ENCODE results near the gene TGFB2.

The TGFB2 gene

DNA sequence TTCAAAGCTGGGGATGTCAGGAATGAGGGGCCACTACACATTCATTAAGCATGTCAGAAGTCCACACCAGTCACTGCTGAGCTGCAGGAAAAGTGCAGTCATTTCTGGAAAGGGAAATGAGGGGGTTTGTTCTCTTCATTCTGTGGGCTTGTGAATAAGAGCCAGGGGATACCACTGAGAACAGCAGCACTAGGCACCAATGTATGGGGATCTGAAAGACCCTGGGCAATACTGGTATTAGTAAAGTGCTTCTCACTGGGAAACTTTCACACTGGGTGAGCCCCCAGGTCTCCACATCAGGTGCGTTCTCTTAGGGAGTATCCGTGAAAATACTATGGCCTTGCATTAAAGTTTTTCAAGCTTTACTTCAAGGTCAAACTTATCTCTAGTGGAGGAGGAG, 49.9 kb downstream of the TGFB2 start:
- DNase-seq, result no peak

DNA sequence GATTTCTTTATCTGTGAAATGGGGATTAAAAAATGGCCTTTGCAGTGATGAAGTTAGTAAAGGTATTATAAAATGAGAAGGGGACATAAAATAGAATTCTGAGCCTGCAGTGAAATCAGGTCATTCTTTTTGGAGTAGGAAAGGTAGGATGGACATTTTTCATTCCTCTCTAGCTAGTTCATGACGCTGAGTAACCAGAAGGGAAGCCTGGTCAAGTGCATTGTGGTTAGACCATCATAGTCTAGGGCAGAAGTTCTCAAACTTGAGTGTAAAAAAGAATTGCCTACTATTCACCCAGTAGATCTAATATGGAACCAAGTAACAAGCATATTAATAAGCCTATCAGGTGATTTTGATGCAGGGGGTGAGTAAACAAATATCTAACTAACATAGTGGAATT, 50.8 kb downstream of the TGFB2 start:
- DNase-seq, result no peak

DNA sequence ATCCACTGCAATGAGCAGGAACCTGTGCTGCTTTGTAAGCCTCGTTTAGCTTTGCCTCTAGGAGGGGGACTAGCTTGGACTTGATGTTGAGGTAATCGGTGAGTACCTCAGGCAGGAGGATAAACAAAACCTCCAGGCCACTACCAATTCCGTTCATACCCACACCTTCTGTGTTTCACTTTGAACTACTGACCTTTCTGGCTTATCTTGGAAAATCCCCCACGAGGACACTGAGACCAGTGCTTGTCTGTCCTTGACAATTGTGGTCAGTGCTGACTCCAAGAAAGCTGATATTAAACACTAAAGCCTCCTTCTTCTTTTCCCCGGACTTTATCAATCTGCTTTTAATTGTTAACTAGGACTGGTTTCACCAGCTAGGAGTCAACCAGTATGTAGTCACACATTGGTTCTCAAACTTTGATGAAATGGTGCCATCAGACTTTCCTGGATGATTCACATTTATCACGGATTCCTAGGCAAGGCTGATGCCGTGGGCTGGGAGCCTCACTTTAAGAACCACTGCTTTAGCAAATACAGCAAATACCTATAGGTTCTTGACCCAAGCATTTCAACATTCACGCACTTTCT, 52.7 kb downstream of the TGFB2 start:
- no peak for DNase-seq

DNA sequence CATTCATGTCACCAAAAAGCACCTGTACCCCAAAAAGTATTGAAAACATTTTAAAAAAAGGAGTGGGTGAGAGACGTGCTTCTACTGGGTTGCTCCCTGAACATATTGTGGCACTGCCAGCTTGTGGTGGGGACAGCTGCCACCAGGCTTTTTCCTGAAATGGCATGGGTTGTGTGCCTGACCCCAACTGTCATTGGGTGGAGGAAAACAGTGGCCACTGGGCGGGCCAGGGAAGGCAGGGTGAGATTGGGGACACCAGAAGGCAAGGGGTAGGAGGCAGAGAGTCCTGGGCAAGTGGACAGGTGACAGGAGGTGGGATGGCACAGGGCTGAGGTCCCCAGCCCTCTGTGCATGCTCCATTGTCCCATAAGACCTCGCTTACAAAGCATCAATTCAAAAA, 55.5 kb downstream of the TGFB2 start:
- DNase-seq, result no peak

DNA sequence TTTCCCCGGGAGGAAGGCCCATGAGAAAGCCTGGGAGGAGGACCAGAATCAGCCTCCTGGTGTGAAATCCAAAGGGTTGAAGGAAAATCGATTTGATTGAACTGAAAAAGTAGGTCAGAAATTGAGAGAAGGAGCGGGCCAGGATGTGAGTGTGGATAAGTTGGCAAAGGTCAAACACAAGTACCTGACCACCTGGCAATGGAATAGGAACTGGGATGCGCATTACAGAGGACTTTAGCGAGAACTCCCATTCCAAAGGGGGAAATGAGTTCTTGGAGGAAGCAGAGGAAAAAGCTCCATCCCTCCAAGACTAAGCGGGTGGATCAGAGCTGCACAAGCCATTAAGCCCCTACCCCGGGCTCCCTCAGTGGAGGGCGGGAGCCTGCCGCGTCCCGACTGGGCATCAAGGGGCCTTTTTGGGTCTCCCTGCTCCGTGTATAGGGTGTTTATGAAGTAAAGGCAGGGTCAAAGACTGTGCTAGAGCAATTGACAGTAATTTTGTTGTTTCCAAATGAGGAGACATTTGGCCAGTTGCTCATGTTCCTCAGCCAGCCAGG, 56.4 kb downstream of the TGFB2 start:
- no peak for DNase-seq

DNA sequence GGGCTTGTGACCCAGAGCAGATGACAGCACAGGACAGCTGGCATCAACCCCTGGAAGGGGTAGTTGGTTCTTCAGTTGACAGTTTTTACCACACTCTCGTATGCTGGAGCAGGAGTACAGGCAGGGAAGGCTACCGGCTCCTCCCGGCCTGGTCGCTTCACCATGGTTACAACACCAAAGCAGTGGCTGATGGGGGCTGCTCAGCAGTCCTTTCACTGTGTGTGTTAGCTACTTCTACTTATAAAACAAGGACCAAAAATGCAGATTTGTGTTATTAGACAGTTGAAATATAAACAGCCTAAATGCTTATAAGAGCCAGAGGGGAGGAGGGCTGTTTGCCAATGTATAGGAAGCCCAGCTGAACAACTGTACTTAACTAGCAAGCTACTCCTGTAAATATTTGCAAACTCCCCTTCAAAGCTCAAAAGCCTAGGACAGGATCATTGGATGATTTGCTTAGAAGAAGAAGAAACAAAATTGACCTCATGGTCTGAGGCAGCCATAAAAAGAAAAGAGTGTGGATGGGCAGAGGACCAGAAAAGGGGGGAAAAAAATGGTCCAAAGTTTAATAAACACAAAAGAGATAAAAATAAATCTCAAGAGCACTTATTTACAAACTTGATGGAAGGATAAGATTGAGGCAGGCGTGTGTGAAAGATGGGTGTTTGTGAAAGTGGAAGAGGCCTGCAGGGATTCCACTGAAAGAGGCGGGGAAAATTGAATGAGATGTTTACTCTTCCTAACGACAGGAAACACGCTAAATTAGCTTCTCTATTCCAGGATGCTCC, 57.1 kb downstream of the TGFB2 start:
- DNase-seq, result peak; percentile 34 to 68

DNA sequence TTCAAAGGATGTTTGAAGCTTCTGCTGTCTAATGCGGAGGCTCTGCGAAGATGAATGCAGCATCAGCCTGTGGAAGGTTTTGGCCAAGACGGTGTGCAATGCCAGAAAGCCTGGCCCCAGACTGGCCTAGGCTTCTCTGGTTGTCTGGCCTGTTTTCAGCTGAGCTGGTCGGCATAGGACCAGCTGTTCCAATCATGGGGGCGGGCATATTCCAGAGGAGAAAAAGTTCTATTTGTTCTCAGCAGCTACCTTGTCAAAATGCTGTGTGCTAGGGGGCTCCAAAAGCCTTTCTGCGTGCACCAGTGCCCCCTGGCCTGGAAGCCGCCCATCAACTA, 57.6 kb downstream of the TGFB2 start:
- no peak for DNase-seq

DNA sequence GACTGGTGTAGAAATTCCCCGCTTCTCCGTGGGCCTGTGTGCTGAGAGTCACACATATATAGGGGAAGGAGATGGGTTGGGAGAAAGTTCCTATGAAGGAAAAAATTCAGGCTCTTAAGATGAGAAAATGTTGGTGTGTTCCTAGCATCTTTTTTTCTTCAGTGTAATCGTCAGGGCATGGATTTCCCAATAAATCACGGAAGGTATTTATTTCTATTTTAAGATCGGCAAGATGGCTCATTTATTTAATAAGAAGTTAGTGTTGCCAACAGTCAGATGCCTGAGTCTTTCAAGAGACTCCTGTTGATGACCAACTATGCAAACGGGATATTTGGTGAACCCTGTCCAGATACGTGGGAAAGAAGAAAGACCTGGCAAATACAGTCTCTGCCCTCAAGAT, 58.2 kb downstream of the TGFB2 start:
- no peak for DNase-seq

DNA sequence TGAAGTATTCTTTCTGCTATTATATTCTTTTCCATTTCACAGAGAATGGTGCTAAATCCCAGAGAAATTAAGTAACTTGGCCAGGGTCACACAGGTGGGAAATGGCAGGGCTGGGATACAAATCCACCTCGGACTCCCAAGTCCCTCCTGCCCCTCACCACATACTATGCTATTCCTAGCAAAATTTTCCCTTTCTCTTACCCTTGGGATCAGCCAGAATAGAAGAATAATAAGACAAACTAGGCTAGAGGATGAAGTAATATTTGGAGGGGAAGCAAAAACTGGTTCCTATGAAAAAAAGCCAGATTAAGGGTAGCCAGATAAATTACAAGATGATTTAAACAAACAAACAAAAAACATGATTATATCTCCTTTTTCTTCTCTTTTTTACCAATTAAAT, 62.5 kb downstream of the TGFB2 start:
- no peak for DNase-seq

DNA sequence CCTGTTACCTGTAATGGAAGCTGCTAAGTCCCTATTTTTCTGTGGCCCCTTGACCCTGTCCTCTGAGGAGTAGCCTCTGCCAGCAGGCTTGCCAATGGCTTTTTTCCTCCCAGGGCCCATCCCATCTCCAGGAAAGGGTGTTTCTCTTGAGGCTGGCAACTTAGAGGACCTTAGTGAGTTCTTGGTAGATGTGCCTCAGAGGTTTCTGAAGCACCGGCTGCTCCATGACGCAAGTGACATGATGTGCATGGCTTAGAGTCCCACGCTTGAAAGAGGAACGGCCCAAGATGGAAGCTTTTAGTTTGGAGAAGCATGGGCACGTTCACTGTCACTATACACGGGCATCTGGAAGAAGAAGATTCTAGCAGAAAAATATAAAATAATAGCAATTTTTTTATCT, 63.0 kb downstream of the TGFB2 start:
- DNase-seq, result no peak

DNA sequence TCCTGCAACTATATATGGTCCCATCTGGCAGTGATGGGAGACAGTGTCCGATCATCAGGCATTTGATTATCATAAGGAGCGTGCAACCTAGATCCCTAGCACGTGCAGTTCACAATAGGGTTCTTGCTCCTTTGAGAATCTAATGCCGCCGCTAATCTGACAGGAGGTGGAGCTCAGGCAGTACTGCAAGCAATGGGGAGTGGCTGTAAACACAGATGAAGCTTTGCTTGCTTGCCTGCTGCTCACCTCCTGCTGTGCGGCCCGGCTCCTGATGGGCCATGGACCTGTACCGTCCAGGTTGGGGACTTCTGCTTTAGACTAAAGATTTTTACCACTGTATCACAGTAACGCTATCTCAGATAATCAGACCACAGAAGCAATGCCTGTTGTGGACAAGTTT, 63.8 kb downstream of the TGFB2 start:
- no peak for DNase-seq

DNA sequence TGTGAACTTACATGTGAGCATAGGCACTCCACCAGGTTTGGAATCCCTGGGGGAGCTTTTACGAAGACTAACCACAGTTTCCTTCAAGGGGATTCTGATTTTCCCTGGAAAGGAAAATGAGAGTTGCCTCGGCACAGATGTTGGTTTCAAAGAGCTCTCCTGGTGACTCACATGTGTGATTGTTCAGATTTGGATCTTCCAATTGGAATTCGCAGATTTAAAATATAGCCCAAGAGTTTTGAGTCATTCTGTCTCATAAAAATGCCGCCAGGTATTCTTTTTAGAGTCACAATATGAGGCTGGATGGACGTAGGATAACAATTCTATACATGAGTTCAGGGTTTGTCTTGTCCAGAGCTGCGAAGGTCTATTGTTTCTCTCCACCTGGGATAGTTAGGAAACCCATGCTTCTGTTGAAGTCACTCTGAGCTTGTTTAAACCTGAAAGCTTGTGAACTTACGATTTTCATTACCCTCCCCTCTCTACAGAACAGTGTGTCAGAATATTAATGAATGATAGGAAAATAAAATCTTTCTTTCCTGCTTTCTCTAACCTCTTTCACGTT, 64.9 kb downstream of the TGFB2 start:
- DNase-seq, result no peak

DNA sequence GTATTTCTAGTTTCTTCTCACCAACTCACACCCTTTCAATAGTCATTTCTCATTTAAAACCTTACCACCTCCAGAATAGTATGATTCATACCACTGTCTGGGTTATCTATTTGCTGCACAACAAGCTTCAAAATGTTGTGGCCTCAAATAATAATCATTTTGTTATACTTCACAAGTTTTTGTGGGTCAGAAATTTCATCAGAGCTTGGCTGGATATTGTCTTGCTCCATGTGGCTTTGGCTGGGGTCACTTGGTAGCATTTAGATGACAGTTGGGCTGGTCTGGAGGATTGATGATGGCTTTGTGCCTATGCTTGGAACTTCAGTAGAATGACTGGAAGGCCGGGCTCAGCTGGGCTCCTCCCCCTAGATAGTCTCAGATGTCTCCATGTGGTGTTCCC, 66.0 kb downstream of the TGFB2 start:
- no peak for DNase-seq

DNA sequence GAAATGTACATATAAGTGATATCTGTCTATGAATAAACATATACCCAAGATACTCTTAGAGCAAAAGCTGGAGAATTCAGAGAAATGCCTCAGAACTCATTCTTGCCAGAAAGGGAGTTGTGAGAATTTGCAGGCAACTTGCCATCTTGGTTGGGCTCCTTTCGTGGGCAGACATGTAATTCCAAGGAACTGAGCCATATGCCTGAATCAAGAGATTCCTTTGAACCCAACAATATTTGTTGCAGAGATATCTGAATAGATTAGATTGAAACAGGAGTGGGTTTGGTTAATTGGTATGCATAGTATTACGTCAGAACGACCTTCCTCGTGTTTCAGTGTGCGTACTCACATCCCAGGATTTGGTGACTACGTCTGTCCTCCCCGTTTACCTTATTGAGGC, 67.0 kb downstream of the TGFB2 start:
- no peak for DNase-seq

DNA sequence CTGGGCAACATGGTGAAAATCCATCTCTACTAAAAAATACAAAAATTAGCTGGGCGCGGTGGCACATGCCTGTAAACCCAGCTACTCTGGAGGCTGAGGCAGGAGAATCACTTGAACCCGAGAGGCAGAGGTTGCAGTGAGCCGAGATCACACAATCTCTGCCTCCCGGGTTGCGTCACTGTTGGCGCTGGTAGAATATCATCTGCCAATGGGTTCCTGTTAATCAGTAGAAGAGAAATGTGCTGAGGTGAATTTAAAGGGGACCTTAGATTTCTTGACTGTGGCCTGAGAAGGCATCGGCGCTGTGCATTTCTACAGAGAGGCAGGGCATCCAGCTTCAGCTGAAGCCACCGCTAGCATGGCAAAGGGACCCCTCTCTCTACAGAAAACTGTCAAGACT, 68.0 kb downstream of the TGFB2 start:
- no peak for DNase-seq

DNA sequence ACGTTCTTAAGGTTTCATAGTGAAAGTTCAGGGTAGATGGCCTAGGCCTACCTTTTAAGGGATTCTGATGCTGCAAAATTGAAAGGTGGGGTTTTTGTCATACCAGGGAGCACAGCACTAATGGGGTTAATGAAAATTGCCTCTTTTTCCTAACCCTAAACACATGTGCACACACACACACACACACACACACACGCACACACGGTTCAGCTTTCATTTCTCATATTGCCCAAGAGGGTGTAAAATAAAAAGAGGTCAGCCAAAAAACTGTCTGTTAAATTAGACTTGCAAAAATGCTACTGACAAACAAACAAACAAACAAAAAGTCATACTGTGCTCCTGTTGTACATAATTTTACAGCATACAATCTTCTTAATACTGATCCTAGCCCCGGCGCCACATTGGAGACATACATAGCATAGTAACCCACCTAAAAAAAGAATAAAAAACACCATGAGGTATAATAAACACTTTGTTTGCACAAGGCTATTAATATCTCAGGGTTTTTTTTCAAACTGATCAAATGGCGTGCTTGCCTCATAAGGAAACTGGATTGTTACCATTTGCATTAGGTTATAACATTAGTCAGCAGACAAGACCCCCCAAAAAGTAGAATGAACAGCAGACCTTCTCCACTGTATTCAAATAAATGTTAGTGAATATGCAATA, 69.1 kb downstream of the TGFB2 start:
- DNase-seq, result no peak

DNA sequence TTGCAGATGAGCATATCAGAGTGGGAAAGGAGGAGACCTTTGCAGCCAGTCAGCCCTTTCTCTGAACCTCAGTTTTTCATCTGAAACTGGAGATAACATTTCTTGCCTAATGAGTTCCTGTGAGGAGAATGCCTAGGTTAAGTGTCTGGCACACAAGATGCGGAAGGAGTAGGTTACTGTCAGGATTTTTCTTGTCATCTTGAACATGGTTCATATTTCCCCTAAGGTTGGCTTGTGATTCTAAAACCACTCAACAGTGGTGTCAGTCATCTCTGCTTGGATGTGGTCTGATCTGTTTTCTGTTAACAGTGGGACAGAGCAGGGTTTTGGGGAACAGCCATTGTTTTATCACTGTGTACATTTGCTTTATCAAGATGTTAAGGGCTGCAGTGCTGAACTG, 70.6 kb downstream of the TGFB2 start:
- no peak for DNase-seq

DNA sequence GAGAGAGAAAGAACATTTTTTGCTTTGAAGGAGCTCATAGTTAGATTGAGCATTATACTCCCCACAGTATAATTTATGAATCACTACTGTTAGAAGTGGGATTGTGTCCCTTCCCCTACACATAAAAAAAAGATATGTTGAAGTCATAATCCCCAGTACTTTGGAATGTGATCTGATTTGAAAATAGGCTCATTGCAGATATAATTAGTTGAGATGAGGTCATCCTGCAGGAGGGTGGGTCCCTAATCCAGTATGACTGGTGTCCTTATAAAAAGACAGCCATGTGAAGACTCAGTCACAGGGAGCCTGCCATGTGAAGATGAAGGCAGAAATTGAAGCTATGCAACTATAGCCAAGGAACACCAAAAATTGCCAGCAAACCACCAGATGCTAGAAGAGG, 76.4 kb downstream of the TGFB2 start:
- no peak for DNase-seq

DNA sequence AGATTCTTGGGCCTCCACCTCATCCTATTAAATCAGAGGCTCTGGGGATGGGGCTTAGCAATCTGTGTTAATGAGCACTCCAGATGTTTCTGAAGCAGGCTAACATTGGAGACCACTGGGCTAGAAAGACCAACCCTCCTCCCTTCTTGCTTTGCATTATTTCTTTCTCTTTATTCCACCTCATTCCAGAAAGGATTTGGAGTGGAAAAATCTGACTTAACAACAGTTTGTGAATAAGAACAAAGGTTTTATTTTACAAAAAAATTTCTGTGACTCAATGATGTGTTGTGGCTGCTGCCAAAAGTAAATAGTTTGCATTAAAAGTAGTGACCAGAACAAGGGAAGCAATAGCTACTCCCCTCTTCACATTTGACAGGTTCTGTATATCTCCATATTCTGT, 79.4 kb downstream of the TGFB2 start:
- DNase-seq, result no peak

DNA sequence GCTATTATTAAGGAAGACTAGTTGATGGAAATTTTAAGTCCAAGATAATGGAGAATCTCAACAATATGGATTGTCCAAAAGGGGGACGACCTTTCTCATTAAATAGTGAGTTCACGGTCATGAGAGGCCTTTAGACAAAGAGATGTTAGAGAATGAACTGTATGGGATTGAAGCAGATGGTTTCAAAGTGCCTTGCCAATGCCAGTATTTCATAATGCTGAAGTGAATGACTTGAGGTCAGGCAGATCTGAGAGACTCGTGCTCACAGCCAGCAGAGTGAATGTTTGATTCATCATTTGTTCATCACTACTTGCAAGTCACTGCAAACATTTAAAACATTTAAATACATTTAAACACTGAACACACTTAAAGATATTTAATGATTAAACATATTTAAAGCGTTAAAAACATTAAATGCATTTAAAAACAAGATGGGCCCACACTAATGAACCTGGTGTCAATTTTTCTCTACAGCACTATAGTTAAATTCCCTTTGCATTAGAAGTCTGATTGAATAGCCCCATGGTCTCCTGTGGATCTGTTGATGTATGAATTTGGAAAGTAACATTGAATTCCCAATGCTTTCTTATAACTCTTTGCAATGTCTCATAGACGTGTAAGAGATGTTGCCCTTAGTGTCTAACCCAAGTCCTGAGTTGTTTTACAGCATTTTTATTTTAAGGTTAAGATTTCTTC, 80.7 kb downstream of the TGFB2 start:
- DNase-seq, result no peak

DNA sequence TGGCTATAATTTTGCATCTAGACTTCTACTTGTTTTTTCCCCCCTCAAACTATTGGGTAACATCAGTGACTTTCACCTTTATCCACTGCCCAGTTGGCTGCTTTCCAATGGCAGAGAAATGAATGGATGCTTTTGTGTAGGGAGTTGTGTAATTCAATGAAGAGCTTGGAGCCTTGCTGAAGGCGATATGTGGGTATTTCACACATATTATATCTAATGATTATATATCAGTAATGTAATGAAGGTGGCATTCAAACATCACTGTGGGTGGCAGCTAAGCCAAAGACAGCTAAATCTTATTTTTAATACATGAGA, 81.2 kb downstream of the TGFB2 start:
- DNase-seq, result no peak

DNA sequence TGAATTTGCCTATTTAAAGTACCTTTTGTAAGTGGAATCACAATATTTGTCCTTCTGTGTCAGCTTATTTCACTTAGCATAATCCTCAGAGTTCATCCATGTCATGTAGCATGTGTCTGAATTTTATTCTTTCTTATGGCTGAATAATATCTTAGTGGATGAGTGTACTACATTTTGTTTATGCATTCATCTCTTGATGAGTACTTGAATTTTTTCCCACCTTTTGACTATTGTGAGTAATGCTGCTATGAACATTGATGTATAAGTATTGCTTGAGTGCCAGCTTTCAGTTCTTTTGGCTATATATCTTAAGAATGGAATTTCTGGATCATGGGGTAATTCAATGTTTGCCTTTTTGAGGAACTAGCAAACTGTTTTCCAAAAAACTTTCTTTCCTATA, 84.2 kb downstream of the TGFB2 start:
- no peak for DNase-seq

DNA sequence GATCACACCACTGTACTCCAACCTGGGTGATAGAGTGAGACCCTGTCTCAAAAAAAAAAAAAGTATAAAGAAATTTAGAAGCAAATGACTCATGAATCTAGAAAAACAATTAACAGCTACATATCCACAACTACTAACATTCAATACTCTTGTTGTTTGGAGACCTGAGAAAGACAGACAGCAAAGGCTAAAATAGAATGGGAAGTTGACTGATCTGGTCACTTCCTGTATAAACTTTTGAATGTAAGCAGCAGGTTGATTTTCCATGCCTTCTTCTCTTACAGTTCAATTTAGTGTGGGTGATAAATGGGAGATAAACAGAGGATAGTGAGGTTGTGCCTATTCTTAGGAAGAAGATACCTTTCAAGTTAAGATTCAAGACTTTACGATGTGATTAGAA, 85.2 kb downstream of the TGFB2 start:
- DNase-seq, result no peak

DNA sequence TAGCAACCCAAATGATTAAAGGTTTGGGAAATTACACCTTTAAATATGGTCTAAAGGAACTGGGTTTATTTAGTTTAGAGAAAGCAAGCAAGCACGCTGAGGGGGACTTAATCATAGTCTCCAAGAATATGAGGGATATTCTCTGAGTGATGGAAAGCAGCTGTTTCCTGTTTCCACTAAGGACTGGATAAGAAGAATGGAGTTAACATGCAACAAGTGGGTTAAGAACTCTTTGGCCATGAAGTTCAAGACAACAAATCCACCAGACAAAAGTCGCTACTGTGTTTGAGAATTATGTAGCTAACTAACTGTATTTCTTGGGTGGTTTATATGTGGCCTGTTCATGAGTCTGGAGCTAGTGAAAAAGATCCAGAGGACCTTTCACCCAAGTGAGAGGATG, 85.7 kb downstream of the TGFB2 start:
- DNase-seq, result no peak

Data from NCI-H2081 (cell line).